LNCaP clone FGC (cell line): Measurements from ENCODE around the gene JMJD8.

Experiments used
- DNase-seq: peaks from one replicate; pipeline ENCODE4 v3.0.0-alpha.2; 2011; ENCODE audit warnings: low read depth
- H3K4me3 ChIP-seq: 2 replicates; pipeline ENCODE4 v1.5.1; 2011; ENCODE audit warnings: mild to moderate bottlenecking, low read depth, low read length, control low read depth
- TF ChIP-seq, protein P1 (sequence below): IDR thresholded peaks from 2 replicates; pipeline ENCODE4 v1.5.1; 2012; ENCODE audit warnings: mild to moderate bottlenecking; ENCODE audit not compliant: control insufficient read depth, insufficient read depth; ENCODE audit errors: extremely low read depth

Gene JMJD8

DNA sequence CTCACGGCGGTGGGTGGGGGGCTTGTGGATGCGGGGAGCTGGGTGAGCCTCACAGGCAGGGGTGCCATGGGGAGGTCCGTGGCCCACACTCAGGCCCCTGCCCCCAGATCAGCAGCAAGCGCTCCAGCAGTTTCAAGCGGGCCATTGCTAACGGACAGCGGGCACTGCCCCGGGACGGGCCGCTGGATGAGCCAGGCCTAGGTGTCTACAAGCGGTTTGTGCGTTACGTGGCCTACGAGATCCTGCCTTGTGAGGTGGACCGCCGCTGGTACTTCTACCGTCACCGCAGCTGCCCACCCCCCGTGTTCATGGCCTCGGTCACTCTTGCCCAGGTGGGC is 7.6 kb downstream of the JMJD8 start:
- H3K4me3 ChIP-seq, result no peak overlapping the region
- TF ChIP-seq, protein P1, sequence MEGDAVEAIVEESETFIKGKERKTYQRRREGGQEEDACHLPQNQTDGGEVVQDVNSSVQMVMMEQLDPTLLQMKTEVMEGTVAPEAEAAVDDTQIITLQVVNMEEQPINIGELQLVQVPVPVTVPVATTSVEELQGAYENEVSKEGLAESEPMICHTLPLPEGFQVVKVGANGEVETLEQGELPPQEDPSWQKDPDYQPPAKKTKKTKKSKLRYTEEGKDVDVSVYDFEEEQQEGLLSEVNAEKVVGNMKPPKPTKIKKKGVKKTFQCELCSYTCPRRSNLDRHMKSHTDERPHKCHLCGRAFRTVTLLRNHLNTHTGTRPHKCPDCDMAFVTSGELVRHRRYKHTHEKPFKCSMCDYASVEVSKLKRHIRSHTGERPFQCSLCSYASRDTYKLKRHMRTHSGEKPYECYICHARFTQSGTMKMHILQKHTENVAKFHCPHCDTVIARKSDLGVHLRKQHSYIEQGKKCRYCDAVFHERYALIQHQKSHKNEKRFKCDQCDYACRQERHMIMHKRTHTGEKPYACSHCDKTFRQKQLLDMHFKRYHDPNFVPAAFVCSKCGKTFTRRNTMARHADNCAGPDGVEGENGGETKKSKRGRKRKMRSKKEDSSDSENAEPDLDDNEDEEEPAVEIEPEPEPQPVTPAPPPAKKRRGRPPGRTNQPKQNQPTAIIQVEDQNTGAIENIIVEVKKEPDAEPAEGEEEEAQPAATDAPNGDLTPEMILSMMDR, result no peak
- no peak for DNase-seq

DNA sequence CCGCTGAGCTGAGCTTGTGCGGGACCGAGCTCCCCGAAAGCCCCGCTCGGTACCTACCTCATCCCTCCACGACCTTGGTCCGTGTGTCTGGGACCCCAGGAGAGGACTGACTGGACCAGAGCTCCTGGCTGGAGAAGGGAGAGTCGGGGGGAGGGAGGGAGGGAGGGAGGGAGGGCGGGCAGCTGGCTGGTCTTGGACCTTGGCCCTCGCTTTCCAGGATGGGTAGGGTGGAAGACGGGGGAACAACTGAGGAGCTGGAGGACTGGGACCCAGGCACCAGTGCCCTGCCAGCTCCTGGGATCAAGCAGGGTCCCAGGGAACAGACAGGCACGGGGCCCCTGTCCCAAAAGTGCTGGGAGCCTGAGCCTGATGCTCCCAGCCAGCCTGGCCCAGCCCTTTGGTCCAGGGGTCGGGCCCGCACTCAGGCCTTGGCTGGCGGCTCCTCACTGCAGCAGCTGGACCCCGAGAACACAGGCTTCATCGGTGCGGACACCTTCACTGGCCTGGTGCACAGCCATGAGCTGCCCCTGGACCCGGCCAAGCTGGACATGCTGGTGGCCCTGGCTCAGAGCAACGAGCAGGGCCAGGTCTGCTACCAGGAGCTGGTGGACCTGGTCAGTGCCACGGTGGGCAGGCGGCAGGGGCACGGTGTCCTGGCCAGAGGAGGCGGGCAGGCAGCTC is 8.1 kb downstream of the JMJD8 start:
- TF ChIP-seq, protein P1, result no peak
- H3K4me3 ChIP-seq, result no peak overlapping the region
- DNase-seq, result no peak

DNA sequence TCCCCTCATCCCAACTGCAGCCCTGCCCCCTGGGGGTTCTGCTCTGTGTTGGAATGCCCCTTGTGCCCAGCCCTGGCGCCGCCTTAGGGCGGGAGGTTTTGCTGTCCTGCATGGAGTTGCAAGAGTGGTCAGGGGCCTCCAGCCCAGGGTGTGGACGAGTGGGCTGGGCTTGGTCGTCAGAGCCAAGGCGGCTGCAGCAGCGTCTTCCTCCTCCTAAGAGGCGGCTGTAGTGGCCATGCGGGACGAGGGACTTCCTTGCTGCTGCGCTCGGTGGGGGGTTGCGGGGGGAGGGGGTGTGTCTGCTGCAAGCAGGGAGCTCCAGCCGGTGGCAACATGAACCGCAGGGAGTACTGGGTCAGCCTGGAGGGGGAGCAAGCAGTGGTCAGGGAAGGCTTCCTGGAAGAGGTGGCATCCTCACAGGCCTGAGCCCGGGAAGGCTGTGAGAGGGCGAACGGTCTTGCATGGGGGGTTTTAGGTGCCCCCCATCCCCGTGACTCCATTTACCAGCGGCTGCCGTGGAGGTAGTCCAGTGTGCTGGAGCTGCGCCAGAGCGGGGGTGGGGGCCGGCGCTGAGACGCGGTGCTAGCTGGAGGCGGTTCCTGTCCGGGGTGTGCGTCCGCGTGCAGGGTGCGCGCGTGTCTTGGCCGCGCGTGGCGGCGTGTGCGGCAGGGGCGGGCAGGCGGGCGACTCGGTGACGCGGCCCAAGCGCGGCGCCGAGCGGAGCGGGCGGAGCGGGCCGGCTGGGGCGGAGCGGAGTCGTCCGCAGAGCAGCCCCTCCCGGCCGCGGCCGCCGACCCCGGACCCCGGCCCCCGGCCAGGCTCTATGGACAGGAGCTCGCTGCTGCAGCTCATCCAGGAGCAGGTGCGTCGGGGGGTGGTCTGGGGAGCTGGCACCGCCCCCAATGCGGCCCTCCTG is 8.9 kb downstream of the JMJD8 start, which contains the start of gene RHBDL1:
TSS of gene RHBDL1 (plus strand) at position 704 of the 916 bp plus-strand sequence. CDS start at position 824, 120 bp downstream.
- H3K4me3 ChIP-seq, result no peak within 1 kb of the TSS

DNA sequence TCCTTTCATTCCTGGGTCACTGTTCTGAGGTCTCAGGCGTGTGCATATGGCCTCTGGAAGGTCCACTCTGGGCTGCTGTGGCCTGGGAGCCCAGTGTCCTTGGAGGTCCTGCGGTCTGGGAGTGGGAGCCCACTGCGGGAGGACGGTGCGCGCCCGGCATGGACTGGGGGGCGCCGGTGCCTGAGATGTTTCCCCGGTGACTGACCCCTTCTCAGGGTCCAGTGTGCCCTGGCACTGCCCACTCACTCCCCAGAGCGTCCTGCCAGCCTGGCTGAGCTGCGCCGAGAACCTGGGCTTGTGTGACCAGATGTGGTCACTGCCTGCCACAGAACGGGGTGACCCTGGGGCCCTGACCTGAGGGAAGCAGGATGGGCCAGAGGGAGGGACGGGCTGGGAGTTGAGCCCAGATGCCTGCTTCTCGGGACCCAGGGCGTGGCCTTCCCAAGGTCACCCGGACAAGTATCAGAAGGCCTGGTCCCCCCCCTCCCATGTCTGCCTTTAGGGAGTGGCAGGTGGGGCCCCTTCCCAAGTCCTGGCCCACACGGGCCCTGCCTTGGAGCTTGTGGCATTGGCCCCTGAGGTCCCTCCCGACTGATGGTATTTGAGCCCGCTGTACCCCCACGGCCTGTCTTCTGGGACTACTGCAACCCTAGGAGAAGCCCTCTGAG is 9.8 kb downstream of the JMJD8 start:
- H3K4me3 ChIP-seq, result no peak overlapping the region
- TF ChIP-seq, protein P1, result no peak
- no peak for DNase-seq

More for the DNA sequence above, 8.9 kb downstream of the JMJD8 start, which contains the start of gene RHBDL1:
- TF ChIP-seq, protein P1, result no peak
- DNase-seq, result no peak

DNA sequence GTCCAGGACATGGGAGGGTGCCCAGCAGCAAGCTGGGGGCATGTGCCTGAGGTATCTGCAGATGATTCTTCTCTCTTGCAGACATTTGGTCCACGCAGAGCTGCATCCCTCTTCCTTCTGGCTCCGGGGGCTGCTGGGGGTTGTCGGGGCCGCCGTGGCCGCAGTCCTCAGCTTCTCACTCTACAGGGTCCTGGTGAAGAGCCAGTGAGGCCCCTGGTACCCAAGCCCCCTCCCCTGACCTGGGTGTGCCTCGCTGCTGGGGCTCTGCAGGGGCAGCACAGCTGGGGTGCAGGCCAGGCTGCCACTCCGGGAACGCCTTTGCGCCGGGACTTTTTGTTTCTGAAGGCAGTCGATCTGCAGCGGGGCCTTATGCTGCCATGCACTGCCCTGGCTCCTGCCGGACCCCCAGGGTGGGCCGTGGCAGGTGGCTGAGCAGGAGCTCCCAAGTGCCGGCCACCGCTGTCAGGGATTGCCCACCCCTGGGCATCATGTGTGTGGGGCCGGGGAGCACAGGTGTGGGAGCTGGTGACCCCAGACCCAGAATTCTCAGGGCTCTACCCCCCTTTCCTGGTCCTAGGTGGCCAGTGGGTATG is 10.6 kb downstream of the JMJD8 start:
- TF ChIP-seq, protein P1, result no peak
- DNase-seq, result no peak
- H3K4me3 ChIP-seq, result no peak overlapping the region

DNA sequence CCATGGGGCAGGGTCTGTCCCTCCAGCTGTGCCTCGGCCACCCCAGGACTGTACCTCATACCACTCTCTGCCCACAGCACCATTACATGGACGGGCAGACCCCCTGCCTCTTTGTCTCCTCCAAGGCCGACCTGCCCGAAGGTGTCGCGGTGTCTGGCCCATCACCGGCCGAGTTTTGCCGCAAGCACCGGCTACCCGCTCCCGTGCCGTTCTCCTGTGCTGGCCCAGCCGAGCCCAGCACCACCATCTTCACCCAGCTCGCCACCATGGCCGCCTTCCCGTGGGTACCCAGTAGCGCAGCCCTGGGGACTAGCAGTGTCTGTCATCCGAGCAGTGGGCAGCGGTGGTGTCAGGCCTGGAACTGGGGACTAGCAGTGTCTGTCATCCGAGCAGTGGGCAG is 11.3 kb downstream of the JMJD8 start:
- TF ChIP-seq, protein P1, result no peak
- no peak overlapping the region for H3K4me3 ChIP-seq
- DNase-seq, result no peak
